RPMI7951 (cell line): Measurements from ENCODE around the gene DNAJC5. TPM values are rescaled to one million over a fixed set of nuclear protein-coding genes. Genes with fewer than 3 reads are reported as not detected.
"Not testable (repeated sequence)": the region's sequence is repeated elsewhere in the genome, so short reads cannot be mapped to it uniquely, and the experiment has no call there.

Source experiments
- DNase-seq: peaks from one replicate; pipeline ENCODE4 v3.0.0-alpha.2; 2012; ENCODE audit warnings: low read depth
- total RNA-seq: library from RNA; depleted of rRNA; stranded (reverse); fragments of >200 nt; shearing (Covaris generic); gene quantifications from 2 replicates; pipeline ENCODE4 v1.2.3, GENCODE V29; 2014; rRNA removed

The DNAJC5 gene
- total RNA-seq = 29.3 and 37.1 TPM in 2 replicates

- DNase-seq = peak; percentile 92
Measured at GRCh38 chr20:63894358-63895201, at the start of gene DNAJC5. DNAJC5 (plus strand) TSS chr20:63895126; CDS start chr20:63928346, 33,220 bp downstream.

GRCh38 chr20:63846128-63846771, 48.7 kb upstream of the DNAJC5 start:
- DNase-seq = peak; percentile 93

GRCh38 chr20:63846888-63847236, 48.1 kb upstream of the DNAJC5 start:
- no peak for DNase-seq

GRCh38 chr20:63847237-63848002, 47.5 kb upstream of the DNAJC5 start:
- peak; percentile 60 for DNase-seq

GRCh38 chr20:63848003-63848911, 46.7 kb upstream of the DNAJC5 start:
- DNase-seq = no peak

- no peak for DNase-seq
Measured at GRCh38 chr20:63850689-63851547, 44.0 kb upstream of the DNAJC5 start.

GRCh38 chr20:63851548-63851943, 43.4 kb upstream of the DNAJC5 start:
- not testable (repeated sequence) for DNase-seq

GRCh38 chr20:63853733-63854068, 41.2 kb upstream of the DNAJC5 start:
- not testable (repeated sequence) for DNase-seq

- peak; percentile 93 for DNase-seq
Measured at GRCh38 chr20:63854069-63854765, 40.7 kb upstream of the DNAJC5 start.

GRCh38 chr20:63854766-63855362, 40.1 kb upstream of the DNAJC5 start:
- peak; percentile 77 for DNase-seq

GRCh38 chr20:63855363-63856097, 39.4 kb upstream of the DNAJC5 start:
- DNase-seq = no peak

GRCh38 chr20:63856098-63856511, 38.8 kb upstream of the DNAJC5 start:
- no peak for DNase-seq

GRCh38 chr20:63857764-63858392, 37.0 kb upstream of the DNAJC5 start:
- DNase-seq = peak; percentile 76

- DNase-seq = peak; percentile 70
Measured at GRCh38 chr20:63858393-63859165, 36.3 kb upstream of the DNAJC5 start.

GRCh38 chr20:63859166-63859699, 35.7 kb upstream of the DNAJC5 start:
- DNase-seq = no peak

- no peak for DNase-seq
Measured at GRCh38 chr20:63860325-63861051, 34.4 kb upstream of the DNAJC5 start.
